Type B pancreatic cell (in vitro differentiated cells): ENCODE results near the gene FBXL20. TPM values are rescaled to one million over a fixed set of nuclear protein-coding genes. Genes with fewer than 3 reads are reported as not detected.

Experiments used
- DNase-seq: peaks from one replicate; pipeline ENCODE4 v3.0.0; 2021; ENCODE audit warnings: mixed read lengths; ENCODE audit not compliant: unreplicated experiment; ENCODE audit errors: extremely low spot score
- H3K27ac Mint-ChIP-seq: 2 replicates; pipeline ENCODE4 v1.8.0; 2021; ENCODE audit warnings: mild to moderate bottlenecking, mixed read lengths
- H3K27me3 Mint-ChIP-seq: 2 replicates; pipeline ENCODE4 v1.8.0; 2021; ENCODE audit warnings: mixed read lengths
- H3K36me3 Mint-ChIP-seq: 2 replicates; pipeline ENCODE4 v1.8.0; 2021; ENCODE audit warnings: mixed read lengths
- H3K4me1 Mint-ChIP-seq: one replicate; pipeline ENCODE4 v1.8.0; 2021; ENCODE audit warnings: mixed read lengths; ENCODE audit not compliant: unreplicated experiment
- H3K4me3 Mint-ChIP-seq: 2 replicates; pipeline ENCODE4 v1.8.0; 2021; ENCODE audit warnings: mild to moderate bottlenecking, mixed read lengths
- H3K9me3 Mint-ChIP-seq: 2 replicates; pipeline ENCODE4 v1.8.0; 2021; ENCODE audit warnings: mixed read lengths
- CTCF ChIP-seq: fragments of 200-600 bp; sonication (generic); conservative IDR thresholded peaks from 2 replicates; pipeline ENCODE4 v1.5.0; 2021; ENCODE audit warnings: antibody characterized with exemption, mild to moderate bottlenecking
- total RNA-seq: library from RNA; stranded (reverse); gene quantifications from 2 replicates; pipeline ENCODE4 v1.2.1, GENCODE V29; 2021; ENCODE audit warnings: low replicate concordance

Gene FBXL20
- total RNA-seq, 1 donor from 2014 or later, result 21.6 TPM

GRCh38 chr17:39237586-39237985 is 163.8 kb downstream of the FBXL20 start:
- DNase-seq, result no peak
- Mint-ChIP-seq H3K4me3 (no peak overlapping the region), H3K27me3 (peaks cover 19% of the 10 kb centered on the region), H3K9me3 (no peaks in the 10 kb centered on the region), H3K27ac (no peak overlapping the region), H3K36me3 (no peaks in the 10 kb centered on the region), H3K4me1 (peaks cover 5% of the 10 kb centered on the region)
- no peak for TF ChIP-seq CTCF

- no peak overlapping the region for H3K4me3 Mint-ChIP-seq
- DNase-seq, result no peak
- peaks cover 6% of the 10 kb centered on the region for H3K4me1 Mint-ChIP-seq
- TF ChIP-seq CTCF, result no peak
- no peaks in the 10 kb centered on the region for H3K9me3 Mint-ChIP-seq
- peaks cover 24% of the 10 kb centered on the region for H3K27me3 Mint-ChIP-seq
- H3K36me3 Mint-ChIP-seq, result no peaks in the 10 kb centered on the region
- no peak overlapping the region for H3K27ac Mint-ChIP-seq
Observed at GRCh38 chr17:39236981-39237441, 164.4 kb downstream of the FBXL20 start.

- no peak overlapping the region for H3K27ac Mint-ChIP-seq
- H3K4me3 Mint-ChIP-seq, result no peak overlapping the region
- H3K4me1 Mint-ChIP-seq, result peaks cover 11% of the 10 kb centered on the region
Observed at GRCh38 chr17:39236450-39236927, 164.9 kb downstream of the FBXL20 start.

GRCh38 chr17:39235555-39236449 is 165.6 kb downstream of the FBXL20 start:
- no peak overlapping the region for H3K4me3 Mint-ChIP-seq
- H3K27ac Mint-ChIP-seq, result no peak overlapping the region
- H3K27me3 Mint-ChIP-seq, result peaks cover 34% of the 10 kb centered on the region
- peaks cover 13% of the 10 kb centered on the region for H3K4me1 Mint-ChIP-seq
- no peak for DNase-seq
- H3K9me3 Mint-ChIP-seq, result no peaks in the 10 kb centered on the region
- H3K36me3 Mint-ChIP-seq, result no peaks in the 10 kb centered on the region
- TF ChIP-seq CTCF, result peak; percentile 81

More at GRCh38 chr17:39236450-39236927, 164.9 kb downstream of the FBXL20 start:
- H3K27me3 Mint-ChIP-seq, result peaks cover 30% of the 10 kb centered on the region
- DNase-seq, result no peak
- TF ChIP-seq CTCF, result no peak
- no peaks in the 10 kb centered on the region for H3K9me3 Mint-ChIP-seq
- H3K36me3 Mint-ChIP-seq, result no peaks in the 10 kb centered on the region

- Mint-ChIP-seq H3K36me3 (no peaks in the 10 kb centered on the region), H3K27ac (peak overlapping the region; percentile 51), H3K27me3 (peaks cover 48% of the 10 kb centered on the region), H3K4me3 (peak overlapping the region; percentile 65), H3K4me1 (peaks cover 23% of the 10 kb centered on the region), H3K9me3 (no peaks in the 10 kb centered on the region)
- no peak for DNase-seq
- TF ChIP-seq CTCF, result peak; percentile 79
Observed at GRCh38 chr17:39231591-39232551, 169.6 kb downstream of the FBXL20 start.
